GM23338 (cell line): Measurements from ENCODE around the gene RSPH1. TPM values are rescaled to one million over a fixed set of nuclear protein-coding genes. Genes with fewer than 3 reads are reported as not detected.

Source experiments
- ATAC-seq: fragments of 200-7000 bp; cut with Tn5 transposase; 3 replicates; pipeline ENCODE4 v1.9.1; 2020
- DNase-seq: peaks from one replicate; pipeline ENCODE4 v3.0.0-alpha.2; 2015; ENCODE audit warnings: low spot score
- H2AFZ ChIP-seq: fragments of 200-600 bp; sonication (generic); 2 replicates; pipeline ENCODE4 v1.8.0; 2016; ENCODE audit warnings: antibody characterized with exemption, mild to moderate bottlenecking, moderate library complexity
- H3F3A ChIP-seq: fragments of 200-600 bp; sonication (generic); replicated peaks from 2 replicates; pipeline ENCODE4 v1.8.0; 2017; ENCODE audit warnings: antibody characterized with exemption, mixed run types, low read depth
- H3K27ac ChIP-seq: fragments of 200-600 bp; sonication (generic); 2 replicates; pipeline ENCODE4 v1.6.1; 2016; ENCODE audit warnings: low read depth
- H3K27me3 ChIP-seq: fragments of 200-600 bp; sonication (generic); 2 replicates; pipeline ENCODE4 v1.8.0; 2016; ENCODE audit warnings: mild to moderate bottlenecking, mixed run types, moderate library complexity; ENCODE audit not compliant: insufficient read depth
- H3K36me3 ChIP-seq: fragments of 200-600 bp; sonication (generic); 2 replicates; pipeline ENCODE4 v1.8.0; 2016; ENCODE audit warnings: mild to moderate bottlenecking; ENCODE audit not compliant: insufficient read depth
- H3K4me1 ChIP-seq: fragments of 200-600 bp; sonication (generic); 2 replicates; pipeline ENCODE4 v1.8.0; 2016; ENCODE audit warnings: mild to moderate bottlenecking, moderate library complexity; ENCODE audit not compliant: insufficient read depth
- H3K4me2 ChIP-seq: fragments of 200-600 bp; sonication (generic); 2 replicates; pipeline ENCODE4 v1.7.1; 2017; ENCODE audit warnings: mixed run types
- H3K4me3 ChIP-seq: fragments of 200-600 bp; sonication (generic); 2 replicates; pipeline ENCODE4 v1.6.1; 2016; ENCODE audit warnings: mixed run types
- H3K79me2 ChIP-seq: fragments of 200-600 bp; sonication (generic); replicated peaks from 2 replicates; pipeline ENCODE4 v1.8.0; 2017; ENCODE audit warnings: mild to moderate bottlenecking; ENCODE audit not compliant: insufficient read depth
- H3K9me2 ChIP-seq: fragments of 200-600 bp; sonication (generic); 2 replicates; pipeline ENCODE4 v1.8.0; 2017; ENCODE audit not compliant: insufficient read depth
- H4K20me1 ChIP-seq: fragments of 200-600 bp; sonication (generic); replicated peaks from 2 replicates; pipeline ENCODE4 v1.8.0; 2017; ENCODE audit warnings: mild to moderate bottlenecking; ENCODE audit not compliant: insufficient read depth
- H3K27ac Mint-ChIP-seq: 2 replicates; pipeline ENCODE4 v1.8.0; 2020; ENCODE audit warnings: inconsistent platforms, mild to moderate bottlenecking, moderate library complexity, mixed read lengths
- H3K27me3 Mint-ChIP-seq: 3 replicates; pipeline ENCODE4 v1.8.0; 2022; ENCODE audit warnings: low read depth, mild to moderate bottlenecking, moderate library complexity, mixed read lengths, inconsistent platforms; ENCODE audit not compliant: insufficient read depth, poor library complexity
- H3K36me3 Mint-ChIP-seq: 3 replicates; pipeline ENCODE4 v1.8.0; 2021; ENCODE audit warnings: low read depth, mild to moderate bottlenecking, inconsistent platforms, moderate library complexity, mixed read lengths
- H3K4me1 Mint-ChIP-seq: 3 replicates; pipeline ENCODE4 v1.8.0; 2020; ENCODE audit warnings: mild to moderate bottlenecking, inconsistent platforms, mixed read lengths
- H3K4me3 Mint-ChIP-seq: 3 replicates; pipeline ENCODE4 v1.8.0; 2021; ENCODE audit warnings: moderate library complexity, mild to moderate bottlenecking, inconsistent platforms, mixed read lengths
- H3K9me3 Mint-ChIP-seq: 3 replicates; pipeline ENCODE4 v1.8.0; 2020; ENCODE audit warnings: moderate library complexity, mild to moderate bottlenecking, inconsistent platforms, mixed read lengths
- CREB1 ChIP-seq: fragments of 250-450 bp; sonication (Bioruptor Pico); IDR thresholded peaks from 2 replicates; pipeline ENCODE4 v1.5.0; 2020; ENCODE audit warnings: low read depth, mild to moderate bottlenecking, moderate library complexity
- CTCF ChIP-seq, 2 experiments: fragments of 200-600 bp in 1 of 2; sonication (generic) in 1 of 2; conservative IDR thresholded peaks; 2 replicates each; pipeline versions ENCODE4 v1.5.1 to v1.6.1; 2016 to 2017; ENCODE audit warnings: antibody characterized with exemption in 2 of 2, low read depth in 2 of 2, mild to moderate bottlenecking in 2 of 2, moderate library complexity in 1 of 2
- EZH2 ChIP-seq: fragments of 200-600 bp; sonication (generic); IDR thresholded peaks from one replicate; pipeline ENCODE4 v1.8.0; 2017; ENCODE audit warnings: antibody characterized with exemption, mild to moderate bottlenecking, low read depth; ENCODE audit not compliant: unreplicated experiment
- EZH2phosphoT487 ChIP-seq: fragments of 200-600 bp; sonication (generic); IDR thresholded peaks from one replicate; pipeline ENCODE4 v1.8.1; 2018; ENCODE audit warnings: antibody characterized with exemption; ENCODE audit not compliant: unreplicated experiment
- POLR2AphosphoS5 ChIP-seq: IDR thresholded peaks from 2 replicates; pipeline ENCODE4 v1.6.1; 2016; ENCODE audit warnings: antibody characterized with exemption, low read depth
- STAT1 ChIP-seq: IDR thresholded peaks from one replicate; pipeline ENCODE4 v1.6.1; 2016; ENCODE audit warnings: antibody characterized with exemption; ENCODE audit not compliant: unreplicated experiment
- ZNF114 ChIP-seq: fragments of 250-450 bp; sonication (Bioruptor Pico); IDR thresholded peaks from 2 replicates; pipeline ENCODE4 v1.5.0; 2020; ENCODE audit warnings: mild to moderate bottlenecking, moderate library complexity
- polyA plus RNA-seq: library from polyadenylated mRNA; unstranded; fragments of >200 nt; fragmentation: Nextera tagmentation; extraction: Ambion mirVana; gene quantifications from 2 replicates; pipeline ENCODE4 v1.2.1, GENCODE V29; 2016
- total RNA-seq: library from RNA; depleted of rRNA; stranded (reverse); fragments of >200 nt; shearing (Covaris generic); gene quantifications from 2 replicates; pipeline ENCODE4 v1.2.3, GENCODE V29; 2014
- TF ChIP-seq, protein P1 (sequence below): IDR thresholded peaks from one replicate; pipeline ENCODE4 v1.6.1; 2018; ENCODE audit warnings: antibody characterized with exemption; ENCODE audit not compliant: unreplicated experiment
- TF ChIP-seq, protein P2 (sequence below): IDR thresholded peaks from 2 replicates; pipeline ENCODE4 v1.6.1; 2016; ENCODE audit warnings: antibody characterized with exemption

Gene RSPH1
- total and polyA plus RNA-seq, 2 experiments from 2014 or later, result 0.23 TPM; not detected in 1

DNA sequence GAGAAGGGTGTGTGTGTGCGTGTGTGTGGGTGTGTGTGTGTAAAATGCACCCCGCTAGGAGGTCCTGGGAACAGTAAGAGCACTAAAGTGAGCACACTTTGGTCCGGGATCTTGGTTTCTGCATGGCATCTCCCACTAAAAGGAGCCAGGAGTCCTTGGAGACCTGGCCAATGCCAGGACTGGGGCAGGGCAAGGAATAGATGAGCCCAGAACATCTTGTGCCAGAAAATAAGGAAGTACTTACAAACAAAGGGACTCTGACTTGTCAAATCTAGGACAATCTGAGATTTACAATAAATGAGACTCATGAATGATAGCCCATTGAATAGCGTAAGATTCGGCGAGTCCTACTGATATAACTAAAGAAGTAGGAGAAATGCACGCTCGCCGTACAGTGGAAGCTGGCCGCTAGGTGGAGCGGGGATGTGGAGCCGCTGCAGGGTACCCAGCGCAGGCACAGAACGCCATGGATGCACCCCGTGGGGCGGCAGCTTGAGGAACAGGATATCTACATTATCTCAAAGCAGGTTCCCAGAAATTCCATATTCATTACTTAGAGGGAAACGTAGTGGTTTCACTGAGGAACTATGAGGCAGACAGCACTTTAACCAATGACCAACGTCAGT, 24.7 kb upstream of the RSPH1 start (continued):
- peak; percentile 64 to 65 for TF ChIP-seq CTCF (conservative IDR thresholded peaks at IDR 0.05; ENCODE audit: low read depth in 2 of 2)
- TF ChIP-seq, protein P1, sequence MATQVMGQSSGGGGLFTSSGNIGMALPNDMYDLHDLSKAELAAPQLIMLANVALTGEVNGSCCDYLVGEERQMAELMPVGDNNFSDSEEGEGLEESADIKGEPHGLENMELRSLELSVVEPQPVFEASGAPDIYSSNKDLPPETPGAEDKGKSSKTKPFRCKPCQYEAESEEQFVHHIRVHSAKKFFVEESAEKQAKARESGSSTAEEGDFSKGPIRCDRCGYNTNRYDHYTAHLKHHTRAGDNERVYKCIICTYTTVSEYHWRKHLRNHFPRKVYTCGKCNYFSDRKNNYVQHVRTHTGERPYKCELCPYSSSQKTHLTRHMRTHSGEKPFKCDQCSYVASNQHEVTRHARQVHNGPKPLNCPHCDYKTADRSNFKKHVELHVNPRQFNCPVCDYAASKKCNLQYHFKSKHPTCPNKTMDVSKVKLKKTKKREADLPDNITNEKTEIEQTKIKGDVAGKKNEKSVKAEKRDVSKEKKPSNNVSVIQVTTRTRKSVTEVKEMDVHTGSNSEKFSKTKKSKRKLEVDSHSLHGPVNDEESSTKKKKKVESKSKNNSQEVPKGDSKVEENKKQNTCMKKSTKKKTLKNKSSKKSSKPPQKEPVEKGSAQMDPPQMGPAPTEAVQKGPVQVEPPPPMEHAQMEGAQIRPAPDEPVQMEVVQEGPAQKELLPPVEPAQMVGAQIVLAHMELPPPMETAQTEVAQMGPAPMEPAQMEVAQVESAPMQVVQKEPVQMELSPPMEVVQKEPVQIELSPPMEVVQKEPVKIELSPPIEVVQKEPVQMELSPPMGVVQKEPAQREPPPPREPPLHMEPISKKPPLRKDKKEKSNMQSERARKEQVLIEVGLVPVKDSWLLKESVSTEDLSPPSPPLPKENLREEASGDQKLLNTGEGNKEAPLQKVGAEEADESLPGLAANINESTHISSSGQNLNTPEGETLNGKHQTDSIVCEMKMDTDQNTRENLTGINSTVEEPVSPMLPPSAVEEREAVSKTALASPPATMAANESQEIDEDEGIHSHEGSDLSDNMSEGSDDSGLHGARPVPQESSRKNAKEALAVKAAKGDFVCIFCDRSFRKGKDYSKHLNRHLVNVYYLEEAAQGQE, result no peak
- no peak for TF ChIP-seq EZH2
- no peak for TF ChIP-seq CREB1

DNA sequence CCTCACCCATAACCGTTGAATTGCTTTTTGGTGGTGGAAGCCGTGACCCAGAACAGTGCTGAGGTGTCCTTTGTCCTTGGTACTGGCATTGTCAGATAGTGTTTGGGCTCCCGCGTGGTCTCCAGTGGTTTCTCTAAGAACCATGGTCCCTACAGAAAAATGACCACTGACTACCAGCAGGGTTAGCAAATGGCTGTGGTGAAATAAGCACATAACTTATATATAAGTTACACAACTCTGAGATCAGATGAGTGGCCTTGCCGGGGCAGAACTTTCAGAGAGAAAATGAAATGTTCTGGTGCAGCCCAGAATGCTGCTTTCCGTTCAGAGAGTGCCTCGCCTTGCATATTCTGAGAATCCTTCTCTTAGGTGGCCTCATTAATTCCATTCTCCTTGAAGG, 22.6 kb upstream of the RSPH1 start:
- Histone ChIP-seq H3K27ac (no peak overlapping the region), H4K20me1 (no peaks in the 10 kb centered on the region; the same call in 1 of the 2 replicates), H3K4me3 (no peak overlapping the region), H3K36me3 (no peaks in the 10 kb centered on the region), H2AFZ (no peak overlapping the region), H3K4me2 (no peak overlapping the region), H3K4me1 (peaks cover 23% of the 10 kb centered on the region), H3F3A (no peaks in the 10 kb centered on the region; the same call in 1 of the 2 replicates), H3K79me2 (peaks cover 40% of the 10 kb centered on the region), H3K27me3 (no peaks in the 10 kb centered on the region), H3K9me2 (no peaks in the 10 kb centered on the region)
- TF ChIP-seq STAT1 (no peak), POLR2AphosphoS5 (no peak), CTCF (conservative IDR thresholded peaks at IDR 0.05; ENCODE audit: low read depth in 2 of 2) (no peak), ZNF114 (CRISPR knock-in tag) (no peak), EZH2phosphoT487 (no peak), EZH2 (no peak)
- TF ChIP-seq, protein P1, result no peak
- TF ChIP-seq, protein P2, sequence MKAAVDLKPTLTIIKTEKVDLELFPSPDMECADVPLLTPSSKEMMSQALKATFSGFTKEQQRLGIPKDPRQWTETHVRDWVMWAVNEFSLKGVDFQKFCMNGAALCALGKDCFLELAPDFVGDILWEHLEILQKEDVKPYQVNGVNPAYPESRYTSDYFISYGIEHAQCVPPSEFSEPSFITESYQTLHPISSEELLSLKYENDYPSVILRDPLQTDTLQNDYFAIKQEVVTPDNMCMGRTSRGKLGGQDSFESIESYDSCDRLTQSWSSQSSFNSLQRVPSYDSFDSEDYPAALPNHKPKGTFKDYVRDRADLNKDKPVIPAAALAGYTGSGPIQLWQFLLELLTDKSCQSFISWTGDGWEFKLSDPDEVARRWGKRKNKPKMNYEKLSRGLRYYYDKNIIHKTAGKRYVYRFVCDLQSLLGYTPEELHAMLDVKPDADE, result no peak
- no peak for ATAC-seq
- H3K36me3 Mint-ChIP-seq, result peaks cover 66% of the 10 kb centered on the region
- DNase-seq, result no peak
- peaks cover 44% of the 10 kb centered on the region for H3K4me1 Mint-ChIP-seq
- no peaks in the 10 kb centered on the region for H3K9me3 Mint-ChIP-seq
- no peak overlapping the region for H3K4me3 Mint-ChIP-seq
- no peak overlapping the region for H3K27ac Mint-ChIP-seq
- peaks cover 6% of the 10 kb centered on the region for H3K27me3 Mint-ChIP-seq
